Bone marrow (tissue), 2 donors: ENCODE data around the gene TNFRSF17.

Experiments used
- DNase-seq, 2 donors: peaks; one replicate each; lab custom pipeline; 2025; lab: John Stamatoyannopoulos, UW

Gene TNFRSF17

DNA sequence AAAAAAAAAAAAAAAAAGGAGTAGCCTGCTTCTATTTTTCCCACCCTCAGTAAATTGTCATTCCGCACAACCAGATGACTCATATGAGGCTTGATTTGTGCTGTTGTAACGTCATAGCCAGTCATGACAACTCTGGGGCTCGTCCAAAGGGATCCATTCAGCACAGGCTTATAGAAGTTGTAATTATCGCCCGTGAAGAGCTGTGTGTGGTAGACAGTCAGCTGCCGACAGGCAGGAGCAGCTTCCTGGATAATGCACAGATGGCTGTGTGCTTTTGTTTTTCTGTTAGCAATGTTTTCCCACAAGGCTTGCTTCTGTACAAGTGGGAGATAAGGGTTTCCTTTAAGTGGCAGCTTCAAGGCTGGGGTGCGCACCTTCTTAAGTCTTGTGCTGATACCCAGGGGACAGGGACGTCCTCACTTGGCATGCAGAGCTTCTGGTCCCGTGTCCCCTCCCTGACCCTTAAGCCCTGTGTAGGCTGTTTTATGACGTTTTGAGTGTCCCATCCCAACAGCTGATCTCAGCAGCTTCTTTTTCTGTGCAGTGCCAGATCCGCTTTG is 37.5 kb downstream of the TNFRSF17 start:
- DNase-seq = peak in 1 of 2 donors; percentile 81

GRCh38 chr16:12006637-12007036 is 41.6 kb downstream of the TNFRSF17 start:
- DNase-seq = no peak

DNA sequence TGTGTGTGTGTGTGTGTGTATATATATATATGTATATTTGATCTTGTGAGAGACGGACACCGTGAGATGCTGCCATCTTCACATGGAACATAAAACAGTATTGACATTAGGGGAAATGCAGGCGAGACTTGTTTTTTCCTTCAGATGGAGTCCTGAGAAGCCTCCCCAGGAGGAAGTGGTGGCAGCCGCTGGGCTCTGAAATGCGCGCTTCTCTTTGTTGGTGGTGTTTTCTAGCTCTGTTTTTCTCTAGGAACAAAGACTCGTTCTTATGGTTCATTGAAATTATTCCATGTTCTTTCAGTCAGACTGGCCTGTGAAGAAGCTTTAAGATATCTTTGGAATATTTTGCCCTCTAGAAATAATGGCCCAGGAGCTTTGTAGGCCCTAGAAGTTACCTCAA is 44.5 kb downstream of the TNFRSF17 start:
- DNase-seq = peak in 1 of 2 donors; percentile 50

- no peak for DNase-seq
Observed at GRCh38 chr16:12009922-12010321, 44.9 kb downstream of the TNFRSF17 start.

- peak in 1 of 2 donors; percentile 58 for DNase-seq
Observed at GRCh38 chr16:12010388-12011251, 45.6 kb downstream of the TNFRSF17 start.

DNA sequence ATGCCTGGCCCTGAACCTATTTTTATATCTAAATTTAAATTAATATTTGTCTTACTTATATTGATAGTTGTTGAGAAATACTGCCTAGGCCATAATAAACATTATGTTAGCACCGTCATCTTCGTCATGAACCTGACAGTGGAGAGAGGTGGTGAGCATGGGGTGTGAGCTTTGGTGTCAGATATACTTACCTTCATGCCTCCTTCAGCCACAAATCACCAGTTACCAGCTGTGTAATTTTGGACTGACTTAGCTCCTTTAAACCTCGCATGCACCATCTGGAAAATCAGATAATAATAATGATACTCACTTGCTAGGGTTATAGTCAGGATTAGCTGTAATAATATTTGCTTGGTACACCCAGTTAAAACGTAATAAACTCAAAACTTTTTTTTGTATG is 46.6 kb downstream of the TNFRSF17 start:
- no peak for DNase-seq

GRCh38 chr16:12016291-12016947 is 51.4 kb downstream of the TNFRSF17 start:
- no peak for DNase-seq

- no peak for DNase-seq
Observed at GRCh38 chr16:12017558-12017957, 52.5 kb downstream of the TNFRSF17 start.
